Stomach (tissue), 4 donors: ENCODE results near the gene AMPD1.

Source experiments
- EP300 ChIP-seq: sonication (generic); formaldehyde crosslinking; IDR thresholded peaks from one replicate; pipeline ENCODE4 v1.6.1; 2017; ENCODE audit warnings: antibody characterized with exemption
- POLR2A ChIP-seq, 4 donors: fragments of 450-650 bp; IDR thresholded peaks; one replicate each; pipeline ENCODE4 v1.6.1; 2016; ENCODE audit warnings: antibody characterized with exemption in 4 of 4, control low read depth in 2 of 4, mild to moderate bottlenecking in 1 of 4, moderate library complexity in 1 of 4
- POLR2AphosphoS5 ChIP-seq, 3 donors: sonication (generic); formaldehyde crosslinking; IDR thresholded peaks; one replicate each; pipeline ENCODE4 v1.6.1; 2016; ENCODE audit warnings: antibody characterized with exemption in 3 of 3
- TF ChIP-seq, protein P1 (sequence below), 7 experiments: fragments of 450-650 bp in 4 of 7; fragments of 200-600 bp in 3 of 7; sonication (generic) in 3 of 7; IDR thresholded peaks; one replicate each; pipeline ENCODE4 v1.5.1; 2016 to 2019; ENCODE audit warnings: antibody characterized with exemption in 7 of 7, control low read depth in 2 of 7, mild to moderate bottlenecking in 1 of 7

DNA sequence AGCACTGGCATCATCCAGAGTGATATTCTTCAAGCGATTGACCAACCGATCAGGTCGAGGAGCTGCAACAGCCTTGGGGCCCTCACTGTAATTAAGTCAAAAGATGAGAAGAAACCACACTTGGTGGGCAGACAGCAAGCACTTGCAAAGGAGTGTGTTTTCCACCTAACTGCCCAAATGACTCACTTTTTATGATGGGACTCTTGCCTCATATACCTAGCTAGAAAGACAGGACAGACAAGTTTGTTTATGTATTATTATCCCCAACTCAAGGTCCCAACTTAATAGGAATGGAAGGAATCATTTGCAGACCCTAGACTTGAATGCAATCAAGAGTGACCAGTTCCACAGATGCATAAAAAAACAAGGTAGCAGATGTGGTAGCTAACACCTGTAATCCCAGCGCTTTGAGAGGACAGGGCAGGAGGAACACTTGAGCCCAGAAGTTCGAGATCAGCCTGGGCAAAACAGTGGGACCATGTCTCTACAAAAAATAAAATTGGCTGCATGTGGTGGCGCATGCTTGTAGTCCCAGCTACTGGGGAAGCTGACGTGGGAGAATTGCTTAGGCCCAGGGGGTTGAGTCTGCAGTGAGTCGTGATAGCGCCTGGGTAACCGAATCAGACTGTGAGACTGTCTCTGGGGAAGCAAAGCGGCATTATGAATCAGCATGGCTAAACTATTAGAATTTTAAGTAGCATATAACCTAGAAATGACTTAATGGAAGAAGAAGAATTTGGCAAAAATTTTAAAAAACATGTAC is 23.5 kb upstream of the AMPD1 start:
- TF ChIP-seq POLR2A (IDR thresholded peaks at IDR 0.05): no peak
- TF ChIP-seq POLR2AphosphoS5 (IDR thresholded peaks at IDR 0.05): no peak
- TF ChIP-seq, protein P1, sequence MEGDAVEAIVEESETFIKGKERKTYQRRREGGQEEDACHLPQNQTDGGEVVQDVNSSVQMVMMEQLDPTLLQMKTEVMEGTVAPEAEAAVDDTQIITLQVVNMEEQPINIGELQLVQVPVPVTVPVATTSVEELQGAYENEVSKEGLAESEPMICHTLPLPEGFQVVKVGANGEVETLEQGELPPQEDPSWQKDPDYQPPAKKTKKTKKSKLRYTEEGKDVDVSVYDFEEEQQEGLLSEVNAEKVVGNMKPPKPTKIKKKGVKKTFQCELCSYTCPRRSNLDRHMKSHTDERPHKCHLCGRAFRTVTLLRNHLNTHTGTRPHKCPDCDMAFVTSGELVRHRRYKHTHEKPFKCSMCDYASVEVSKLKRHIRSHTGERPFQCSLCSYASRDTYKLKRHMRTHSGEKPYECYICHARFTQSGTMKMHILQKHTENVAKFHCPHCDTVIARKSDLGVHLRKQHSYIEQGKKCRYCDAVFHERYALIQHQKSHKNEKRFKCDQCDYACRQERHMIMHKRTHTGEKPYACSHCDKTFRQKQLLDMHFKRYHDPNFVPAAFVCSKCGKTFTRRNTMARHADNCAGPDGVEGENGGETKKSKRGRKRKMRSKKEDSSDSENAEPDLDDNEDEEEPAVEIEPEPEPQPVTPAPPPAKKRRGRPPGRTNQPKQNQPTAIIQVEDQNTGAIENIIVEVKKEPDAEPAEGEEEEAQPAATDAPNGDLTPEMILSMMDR (IDR thresholded peaks at IDR 0.05): no peak
- TF ChIP-seq EP300: no peak
